NT2/D1 (cell line): ENCODE measurements around the gene RAB11B.
"Not testable (repeated sequence)": the region's sequence is repeated elsewhere in the genome, so short reads cannot be mapped to it uniquely, and the experiment has no call there.

ENCODE experiments used
- DNase-seq: peaks from one replicate; pipeline ENCODE4 v3.0.0-alpha.2; 2011; ENCODE audit warnings: low read depth, low spot score
- H3K27me3 ChIP-seq: 2 replicates; pipeline ENCODE4 v1.6.0; 2011; ENCODE audit warnings: mild to moderate bottlenecking; ENCODE audit not compliant: insufficient read length, insufficient read depth
- H3K36me3 ChIP-seq: 2 replicates; pipeline ENCODE4 v1.6.1; 2011; ENCODE audit warnings: mild to moderate bottlenecking, low read length, mixed read lengths; ENCODE audit not compliant: insufficient read depth, insufficient read length
- H3K4me1 ChIP-seq: 2 replicates; pipeline ENCODE4 v1.5.1; 2011; ENCODE audit not compliant: insufficient read depth, insufficient read length
- H3K4me3 ChIP-seq: 2 replicates; pipeline ENCODE4 v1.5.1; 2011; ENCODE audit warnings: low read depth; ENCODE audit not compliant: insufficient read length
- H3K9ac ChIP-seq: 2 replicates; pipeline ENCODE4 v1.6.0; 2011; ENCODE audit warnings: low read depth; ENCODE audit not compliant: insufficient read length
- H3K9me3 ChIP-seq: 2 replicates; pipeline ENCODE4 v1.5.1; 2011; ENCODE audit warnings: mild to moderate bottlenecking, low read length; ENCODE audit not compliant: insufficient read depth
- SUZ12 ChIP-seq: IDR thresholded peaks from 2 replicates; pipeline ENCODE4 v1.6.1; 2011; ENCODE audit not compliant: insufficient read length, insufficient read depth; ENCODE audit errors: extremely low read depth
- YY1 ChIP-seq: IDR thresholded peaks from 2 replicates; pipeline ENCODE4 v1.6.1; 2011; ENCODE audit not compliant: insufficient read length, insufficient read depth
- ZNF274 ChIP-seq: IDR thresholded peaks from 2 replicates; pipeline ENCODE4 v1.6.1; 2011; ENCODE audit warnings: mild to moderate bottlenecking, low read depth, low read length

RAB11B gene

GRCh38 chr19:8389891-8390616, at the start of gene RAB11B:
RAB11B (plus strand) TSS chr19:8390360; CDS start chr19:8390417, 57 bp downstream.
- Histone ChIP-seq H3K36me3 (peaks cover 19% of the 10 kb centered on the region), H3K4me3 (peak within 1 kb of the TSS; percentile 97), H3K4me1 (peaks cover 18% of the 10 kb centered on the region), H3K27me3 (no peaks in the 10 kb centered on the region), H3K9ac (peak within 1 kb of the TSS; percentile 99), H3K9me3 (peaks cover 12% of the 10 kb centered on the region; the same call in 1 of the 2 replicates)
- TF ChIP-seq YY1 (no peak), ZNF274 (no peak), SUZ12 (no peak)
- DNase-seq = peak; percentile 100

GRCh38 chr19:8341504-8341903, 48.7 kb upstream of the RAB11B start:
- H3K36me3 ChIP-seq, H3K9me3 ChIP-seq, H3K9ac ChIP-seq, DNase-seq, H3K4me3 ChIP-seq: not testable (repeated sequence)
- Histone ChIP-seq H3K4me1 (peaks cover 14% of the 10 kb centered on the region), H3K27me3 (peaks cover 22% of the 10 kb centered on the region)

DNA sequence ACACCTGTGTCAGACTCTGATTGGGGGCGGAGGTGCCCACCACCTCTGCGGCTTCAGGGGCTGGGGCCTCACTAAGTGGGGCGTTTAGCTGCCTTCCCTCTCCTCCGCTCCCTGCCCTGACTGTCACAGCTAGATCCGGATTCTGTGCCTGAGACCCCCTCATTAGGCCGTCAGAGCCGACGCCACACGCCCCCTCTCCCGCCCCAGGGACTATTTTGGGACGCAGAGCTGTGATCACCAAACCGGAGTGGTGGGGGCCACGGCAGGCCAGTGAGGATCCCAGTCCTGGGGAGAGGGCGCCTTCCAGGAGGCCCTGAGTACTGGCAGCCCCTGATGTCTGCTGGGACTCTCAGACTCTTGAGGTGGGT, 47.9 kb upstream of the RAB11B start:
- Histone ChIP-seq H3K4me1 (peaks cover 14% of the 10 kb centered on the region), H3K27me3 (peaks cover 22% of the 10 kb centered on the region), H3K36me3 (no peaks in the 10 kb centered on the region), H3K4me3 (no peak overlapping the region), H3K9me3 (no peaks in the 10 kb centered on the region), H3K9ac (no peak overlapping the region)
- no peak for TF ChIP-seq SUZ12
- TF ChIP-seq YY1 = no peak
- no peak for TF ChIP-seq ZNF274
- no peak for DNase-seq

- H3K9me3 ChIP-seq = no peaks in the 10 kb centered on the region
- H3K4me1 ChIP-seq = peaks cover 14% of the 10 kb centered on the region
- peak within 1 kb of the TSS; percentile 81 for H3K9ac ChIP-seq
- peak within 1 kb of the TSS; percentile 65 for H3K4me3 ChIP-seq
- H3K36me3 ChIP-seq = no peaks in the 10 kb centered on the region
- peaks cover 22% of the 10 kb centered on the region for H3K27me3 ChIP-seq
- peak; percentile 93 for DNase-seq
- TF ChIP-seq ZNF274 (no peak), SUZ12 (no peak), YY1 (no peak)
Observed at GRCh38 chr19:8342684-8343482, 47.3 kb upstream of the RAB11B start, which contains the start of gene KANK3. KANK3 (minus strand) TSS chr19:8343262; CDS start chr19:8337828, 5,434 bp downstream.

- peaks cover 14% of the 10 kb centered on the region for H3K4me1 ChIP-seq
- no peak overlapping the region for H3K9ac ChIP-seq
- TF ChIP-seq YY1 (no peak), SUZ12 (no peak), ZNF274 (no peak)
- no peak for DNase-seq
- peaks cover 22% of the 10 kb centered on the region for H3K27me3 ChIP-seq
- no peak overlapping the region for H3K4me3 ChIP-seq
- H3K36me3 ChIP-seq = no peaks in the 10 kb centered on the region
- H3K9me3 ChIP-seq = no peaks in the 10 kb centered on the region
Observed at GRCh38 chr19:8343483-8343844, 46.7 kb upstream of the RAB11B start.

GRCh38 chr19:8349629-8350372, 40.4 kb upstream of the RAB11B start:
- H3K9me3 ChIP-seq, H3K4me1 ChIP-seq, H3K27me3 ChIP-seq, H3K36me3 ChIP-seq, H3K9ac ChIP-seq, H3K4me3 ChIP-seq, DNase-seq: not testable (repeated sequence)

DNA sequence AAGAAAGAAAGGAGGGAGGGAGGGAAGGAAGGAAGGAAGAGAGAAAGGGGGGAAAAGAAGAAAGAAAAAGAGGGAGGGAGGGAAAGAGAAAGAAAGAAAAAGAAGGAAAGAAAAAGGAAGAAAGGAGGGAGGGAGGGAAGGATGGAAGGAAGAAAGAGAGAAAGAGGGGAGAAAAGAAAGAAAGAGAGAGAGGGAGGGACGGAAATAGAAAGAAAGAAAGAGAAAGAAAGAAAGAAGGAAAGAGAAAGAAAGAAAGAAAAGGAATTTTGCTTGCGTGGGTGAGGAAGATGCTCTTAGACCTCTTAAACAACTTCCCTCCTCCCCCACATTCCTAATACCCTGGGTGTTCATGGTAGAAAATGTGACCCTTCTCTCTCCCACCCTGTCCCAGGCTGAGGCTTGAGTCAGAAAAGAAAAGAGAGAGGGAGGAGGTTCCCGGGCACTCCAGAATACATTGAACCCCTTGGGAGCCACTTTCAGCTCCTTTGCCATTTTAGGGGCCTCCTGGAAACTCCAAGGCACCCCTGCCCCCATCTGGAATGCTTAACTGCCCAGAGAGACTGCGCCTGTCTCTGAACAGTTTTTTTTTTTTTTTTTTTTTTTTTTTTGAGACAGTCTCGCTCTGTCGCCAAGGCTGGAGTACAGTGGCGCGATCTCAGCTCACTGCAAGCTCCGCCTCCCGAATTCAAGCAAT, 37.9 kb upstream of the RAB11B start:
- Histone ChIP-seq H3K9me3 (no peaks in the 10 kb centered on the region), H3K36me3 (no peaks in the 10 kb centered on the region), H3K4me1 (peaks cover 5% of the 10 kb centered on the region), H3K9ac (peak overlapping the region; percentile 9), H3K27me3 (no peaks in the 10 kb centered on the region), H3K4me3 (peak overlapping the region; percentile 28)
- DNase-seq = no peak
- TF ChIP-seq SUZ12 (no peak), ZNF274 (no peak), YY1 (no peak)

GRCh38 chr19:8352845-8353244, 37.3 kb upstream of the RAB11B start:
- not testable (repeated sequence) for H3K9me3 ChIP-seq, H3K4me3 ChIP-seq, H3K36me3 ChIP-seq, H3K27me3 ChIP-seq, H3K4me1 ChIP-seq, DNase-seq
- peak overlapping the region; percentile 9 for H3K9ac ChIP-seq
